SU-DHL-6 (cell line): ENCODE data around the gene FIZ1.

Source experiments
- H2AFZ ChIP-seq: fragments of 200-600 bp; sonication (generic); 2 replicates; pipeline ENCODE4 v1.6.1; 2014; ENCODE audit warnings: low read depth, mild to moderate bottlenecking, moderate library complexity, mixed read lengths, antibody characterized with exemption, low read length; ENCODE audit not compliant: severe bottlenecking
- H3F3A ChIP-seq: fragments of 200-600 bp; shearing (Covaris generic); 2 replicates; pipeline ENCODE4 v1.6.0; 2016; ENCODE audit warnings: antibody characterized with exemption, mild to moderate bottlenecking; ENCODE audit not compliant: insufficient read depth
- H3K27ac ChIP-seq: fragments of 200-600 bp; sonication (generic); 2 replicates; pipeline ENCODE4 v1.5.1; 2016; ENCODE audit warnings: low read depth, mild to moderate bottlenecking, low read length, moderate library complexity, mixed read lengths
- H3K27me3 ChIP-seq: fragments of 200-600 bp; sonication (generic), shearing (Covaris generic); 2 replicates; pipeline ENCODE4 v1.6.0; 2014; ENCODE audit warnings: mild to moderate bottlenecking, low read length
- H3K36me3 ChIP-seq: fragments of 200-600 bp; sonication (generic); 2 replicates; pipeline ENCODE4 v1.6.1; 2014; ENCODE audit warnings: mild to moderate bottlenecking, low read length, mixed read lengths
- H3K4me2 ChIP-seq: fragments of 300-600, 200-600 bp; shearing (Covaris generic), sonication (generic); 2 replicates; pipeline ENCODE4 v1.6.0; 2014; ENCODE audit warnings: low read length, low read depth, mild to moderate bottlenecking; ENCODE audit not compliant: poor library complexity, severe bottlenecking
- H3K4me3 ChIP-seq: fragments of 200-600 bp; sonication (generic); 2 replicates; pipeline ENCODE4 v1.5.1; 2014; ENCODE audit warnings: antibody characterized with exemption, low read length, mild to moderate bottlenecking, mixed read lengths; ENCODE audit not compliant: insufficient read depth, poor library complexity, severe bottlenecking
- H3K79me2 ChIP-seq: fragments of 200-600 bp; sonication (generic); 2 replicates; pipeline ENCODE4 v1.6.1; 2014; ENCODE audit warnings: mild to moderate bottlenecking, low read length, moderate library complexity; ENCODE audit not compliant: insufficient read depth
- H3K9ac ChIP-seq: fragments of 200-600 bp; sonication (generic); 2 replicates; pipeline ENCODE4 v1.7.0; 2014; ENCODE audit warnings: mild to moderate bottlenecking, low read length
- H3K9me2 ChIP-seq: fragments of 200-600 bp; sonication (generic); replicated peaks from 2 replicates; pipeline ENCODE4 v1.6.1; 2014; ENCODE audit warnings: low read length; ENCODE audit not compliant: insufficient read depth
- H3K9me3 ChIP-seq: fragments of 200-600 bp; sonication (generic); 2 replicates; pipeline ENCODE4 v1.6.1; 2014; ENCODE audit warnings: low read length, mixed read lengths; ENCODE audit not compliant: insufficient read depth
- H4K20me1 ChIP-seq: fragments of 200-600 bp; sonication (generic); 2 replicates; pipeline ENCODE4 v1.6.1; 2014; ENCODE audit warnings: low read depth, mild to moderate bottlenecking, antibody characterized with exemption, low read length, moderate library complexity, mixed read lengths
- EZH2phosphoT487 ChIP-seq: fragments of 200-600 bp; sonication (generic), shearing (Covaris generic); conservative IDR thresholded peaks from 2 replicates; pipeline ENCODE4 v1.6.1; 2018; ENCODE audit warnings: mild to moderate bottlenecking, antibody characterized with exemption, low read length, moderate library complexity, mixed read lengths
- TF ChIP-seq, protein P1 (sequence below): fragments of 200-600 bp; sonication (generic); IDR thresholded peaks from one replicate; pipeline ENCODE4 v1.5.1; 2017; ENCODE audit warnings: antibody characterized with exemption, mild to moderate bottlenecking, low read length, moderate library complexity; ENCODE audit not compliant: insufficient read depth, poor library complexity, severe bottlenecking

FIZ1 gene

DNA sequence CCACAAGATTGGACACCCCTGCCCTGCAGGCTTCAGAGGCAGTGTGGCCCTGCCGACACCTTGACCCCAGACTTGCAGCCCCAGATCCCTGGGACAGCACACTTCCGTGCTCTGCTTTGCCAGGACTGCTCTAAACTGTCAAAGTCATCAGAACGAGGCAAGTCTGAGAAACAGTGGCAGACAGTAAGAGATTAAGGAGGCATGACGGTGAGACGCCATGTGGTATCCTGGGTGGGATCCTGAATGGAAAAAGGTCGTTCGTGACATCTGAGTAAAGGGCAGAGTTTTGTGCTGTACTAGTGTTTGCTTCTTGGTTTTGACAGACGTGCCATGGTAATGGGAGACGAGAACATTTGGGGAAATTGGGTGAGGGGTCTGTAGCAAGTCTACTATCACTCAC, 32.5 kb downstream of the FIZ1 start:
- no peak for TF ChIP-seq EZH2phosphoT487
- TF ChIP-seq, protein P1, sequence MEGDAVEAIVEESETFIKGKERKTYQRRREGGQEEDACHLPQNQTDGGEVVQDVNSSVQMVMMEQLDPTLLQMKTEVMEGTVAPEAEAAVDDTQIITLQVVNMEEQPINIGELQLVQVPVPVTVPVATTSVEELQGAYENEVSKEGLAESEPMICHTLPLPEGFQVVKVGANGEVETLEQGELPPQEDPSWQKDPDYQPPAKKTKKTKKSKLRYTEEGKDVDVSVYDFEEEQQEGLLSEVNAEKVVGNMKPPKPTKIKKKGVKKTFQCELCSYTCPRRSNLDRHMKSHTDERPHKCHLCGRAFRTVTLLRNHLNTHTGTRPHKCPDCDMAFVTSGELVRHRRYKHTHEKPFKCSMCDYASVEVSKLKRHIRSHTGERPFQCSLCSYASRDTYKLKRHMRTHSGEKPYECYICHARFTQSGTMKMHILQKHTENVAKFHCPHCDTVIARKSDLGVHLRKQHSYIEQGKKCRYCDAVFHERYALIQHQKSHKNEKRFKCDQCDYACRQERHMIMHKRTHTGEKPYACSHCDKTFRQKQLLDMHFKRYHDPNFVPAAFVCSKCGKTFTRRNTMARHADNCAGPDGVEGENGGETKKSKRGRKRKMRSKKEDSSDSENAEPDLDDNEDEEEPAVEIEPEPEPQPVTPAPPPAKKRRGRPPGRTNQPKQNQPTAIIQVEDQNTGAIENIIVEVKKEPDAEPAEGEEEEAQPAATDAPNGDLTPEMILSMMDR: no peak
- Histone ChIP-seq H2AFZ (no peak overlapping the region), H4K20me1 (no peaks in the 10 kb centered on the region), H3F3A (no peaks in the 10 kb centered on the region), H3K4me2 (no peak overlapping the region), H3K9me3 (no peaks in the 10 kb centered on the region), H3K79me2 (no peaks in the 10 kb centered on the region), H3K4me3 (no peak overlapping the region), H3K27me3 (no peaks in the 10 kb centered on the region), H3K9ac (no peak overlapping the region), H3K27ac (no peak overlapping the region), H3K9me2 (no peaks in the 10 kb centered on the region), H3K36me3 (no peaks in the 10 kb centered on the region)

- Histone ChIP-seq H4K20me1 (no peaks in the 10 kb centered on the region), H3K9me2 (no peaks in the 10 kb centered on the region), H3K27ac (no peak overlapping the region), H3F3A (no peaks in the 10 kb centered on the region), H3K9me3 (no peaks in the 10 kb centered on the region), H3K79me2 (no peaks in the 10 kb centered on the region), H3K4me3 (no peak overlapping the region), H3K27me3 (no peaks in the 10 kb centered on the region), H2AFZ (no peak overlapping the region), H3K4me2 (no peak overlapping the region), H3K36me3 (no peaks in the 10 kb centered on the region), H3K9ac (no peak overlapping the region)
- no peak for TF ChIP-seq EZH2phosphoT487
- TF ChIP-seq, protein P1: no peak
Measured at GRCh38 chr19:55563261-55563690, 36.0 kb downstream of the FIZ1 start.

GRCh38 chr19:55559684-55560083, 39.6 kb downstream of the FIZ1 start:
- H3K4me2 ChIP-seq: no peak overlapping the region
- H3K9ac ChIP-seq: no peak overlapping the region
- H2AFZ ChIP-seq: no peak overlapping the region
- H3K27ac ChIP-seq: no peak overlapping the region
- H3K79me2 ChIP-seq: no peaks in the 10 kb centered on the region
- H4K20me1 ChIP-seq: no peaks in the 10 kb centered on the region
- TF ChIP-seq, protein P1: no peak
- TF ChIP-seq EZH2phosphoT487: no peak
- no peaks in the 10 kb centered on the region for H3K36me3 ChIP-seq
- H3K9me2 ChIP-seq: no peaks in the 10 kb centered on the region
- H3K9me3 ChIP-seq: no peaks in the 10 kb centered on the region
- no peak overlapping the region for H3K4me3 ChIP-seq
- no peaks in the 10 kb centered on the region for H3F3A ChIP-seq
- no peaks in the 10 kb centered on the region for H3K27me3 ChIP-seq
